ENCODE results near the gene HPS1.
A peak's percentile ranks its signal among the peaks of the same experiment; 100 is the strongest.

The HPS1 gene

GRCh38 chr10:98446661-98447221 is at the start of gene HPS1:
Gene HPS1 (minus strand): TSS chr10:98446935. CDS start chr10:98443240, 3,695 bp downstream.
- peak; percentile 80 for DNase-seq

DNA sequence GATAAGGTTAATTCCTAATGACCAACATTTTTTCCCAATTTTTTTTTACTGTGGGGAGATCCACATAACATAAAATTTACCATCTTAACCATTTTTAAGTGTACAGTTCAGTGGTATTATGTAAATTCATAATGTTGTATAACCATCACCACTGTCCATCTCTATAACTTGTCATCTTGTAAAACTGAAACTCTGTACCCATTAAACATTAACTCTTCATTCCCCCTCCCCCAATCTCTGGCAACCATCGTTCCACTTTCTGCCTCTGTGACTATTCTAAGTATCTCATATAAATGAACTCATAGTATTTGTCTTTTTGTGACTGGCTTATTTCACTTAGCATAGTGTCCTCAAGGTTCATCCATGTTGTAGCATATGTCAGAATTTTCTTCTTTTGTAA is 46.0 kb upstream of the HPS1 start:
- DNase-seq: no peak

- no peak for DNase-seq
These were observed 43.1 kb upstream of the HPS1 start for GRCh38 chr10:98489561-98490481.

DNA sequence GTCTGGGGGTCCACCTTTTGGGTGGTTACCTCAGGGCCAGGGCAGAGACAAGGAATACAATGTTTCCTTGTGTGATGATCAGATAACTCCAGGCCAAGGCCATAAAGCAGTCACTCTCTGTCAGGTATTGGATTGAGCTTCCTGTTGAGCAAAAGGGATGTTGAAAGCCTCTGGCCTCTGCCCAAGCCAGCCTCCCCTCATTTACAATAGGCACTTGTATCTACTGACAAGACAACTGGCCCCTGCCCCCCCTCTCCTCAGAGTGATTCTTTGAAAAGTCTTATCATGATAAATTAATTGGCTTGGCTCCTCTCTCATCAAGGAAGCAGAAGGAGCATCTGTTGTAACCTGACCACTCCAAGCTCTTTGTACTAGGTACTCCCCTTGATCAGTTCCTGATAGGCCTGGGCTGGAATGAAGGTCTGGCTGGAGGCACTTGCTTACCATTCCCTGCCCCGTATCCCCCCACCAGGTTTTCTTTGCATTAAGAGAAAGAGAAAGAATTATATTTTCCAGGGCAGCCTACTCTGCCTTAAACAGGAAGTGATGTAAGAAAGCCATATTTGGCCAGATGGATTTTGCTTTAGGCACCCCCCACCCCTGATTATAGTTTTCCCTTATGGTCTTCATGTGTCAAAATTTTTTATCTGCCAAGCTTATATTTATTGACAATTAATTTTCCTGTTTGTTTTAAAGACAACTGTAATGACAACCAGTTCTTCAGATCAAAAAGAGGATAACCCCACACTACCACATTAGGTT is 42.1 kb upstream of the HPS1 start:
- no peak for DNase-seq

- no peak for DNase-seq
These were observed 40.9 kb upstream of the HPS1 start for GRCh38 chr10:98487649-98488048.

DNA sequence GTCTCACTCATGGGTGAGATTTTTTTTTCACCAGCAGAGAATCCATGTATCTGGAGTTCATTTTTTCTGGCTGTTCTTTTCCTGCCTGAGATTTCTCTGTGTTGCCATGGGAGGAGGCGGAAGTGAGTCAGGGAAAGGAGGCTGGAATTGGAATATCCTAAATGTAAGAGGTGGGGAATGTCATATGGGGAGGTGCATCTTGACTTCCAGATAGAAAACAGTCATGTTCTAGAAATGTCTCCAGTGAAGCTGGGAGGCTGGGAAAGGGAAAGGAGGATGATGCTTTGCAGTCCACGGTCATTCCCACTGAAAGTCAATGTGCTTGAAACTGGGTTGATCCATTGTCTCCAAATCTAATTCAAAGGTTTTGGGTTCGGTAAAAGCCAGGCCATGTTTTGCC is 39.7 kb upstream of the HPS1 start:
- DNase-seq: no peak

DNA sequence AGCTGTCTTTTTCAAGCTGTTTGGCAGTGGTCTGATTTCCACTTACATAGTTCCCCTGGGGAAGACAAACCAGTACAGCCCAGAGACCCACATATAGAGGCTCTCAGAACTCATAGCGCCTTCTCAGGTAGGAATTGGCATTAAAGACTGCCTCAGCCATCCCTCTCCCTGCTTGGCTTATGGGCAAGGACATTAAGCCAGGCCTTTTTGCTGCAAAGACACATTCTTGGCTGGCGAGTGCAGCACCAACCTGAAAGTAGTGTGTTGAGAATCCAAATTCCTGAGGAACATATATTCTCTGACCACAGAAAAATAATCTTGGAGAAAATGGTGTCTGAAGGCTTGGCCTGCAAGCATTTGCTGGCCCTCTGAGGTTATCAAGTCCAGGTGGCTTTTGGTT is 39.2 kb upstream of the HPS1 start:
- no peak for DNase-seq

- no peak for DNase-seq
These were observed 36.9 kb upstream of the HPS1 start for GRCh38 chr10:98483658-98484057.

DNA sequence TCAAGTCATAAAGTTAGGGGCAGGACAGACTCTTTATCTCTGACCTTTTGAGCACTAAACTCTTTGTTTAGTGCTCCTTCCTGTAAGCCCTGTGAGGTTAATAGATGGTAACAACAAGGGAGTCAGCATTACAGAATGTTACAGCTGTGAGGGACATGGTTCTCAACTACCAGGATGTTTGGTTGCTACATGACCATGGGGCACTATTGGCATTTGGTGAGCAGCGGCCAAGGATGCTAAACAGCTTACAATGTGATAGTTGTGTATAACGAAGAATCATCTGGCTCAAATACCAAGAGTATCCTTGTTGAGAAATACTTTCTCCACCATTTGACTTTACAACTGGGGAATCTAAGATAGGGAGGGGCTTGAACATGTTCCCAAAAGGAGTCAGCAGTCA is 35.4 kb upstream of the HPS1 start:
- DNase-seq: no peak

DNA sequence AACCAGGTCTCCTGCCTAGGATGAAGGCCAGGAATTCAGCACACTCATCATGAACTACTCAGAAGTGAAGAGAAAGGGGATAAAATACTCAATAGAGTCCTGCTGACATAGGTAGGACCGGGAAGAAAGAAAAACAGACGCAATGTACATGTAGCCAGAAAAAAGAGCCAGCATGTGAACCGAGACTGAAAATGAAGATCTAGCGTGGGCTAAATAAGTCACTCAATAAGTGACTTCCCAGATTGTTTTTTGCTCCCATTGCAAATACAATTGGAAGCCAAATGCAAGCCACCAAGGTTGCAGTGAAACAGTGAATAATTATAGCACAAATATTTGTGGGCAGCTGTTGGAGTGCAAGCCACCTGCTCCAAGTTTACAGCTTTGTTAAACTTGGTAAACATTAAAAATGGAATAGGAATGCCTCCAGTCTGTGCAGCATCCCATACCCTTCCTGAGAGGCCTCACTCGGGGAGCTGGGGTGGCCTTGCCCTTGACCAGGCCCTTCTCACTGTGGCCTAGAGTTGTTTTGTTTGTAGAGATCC is 34.7 kb upstream of the HPS1 start:
- no peak for DNase-seq

DNA sequence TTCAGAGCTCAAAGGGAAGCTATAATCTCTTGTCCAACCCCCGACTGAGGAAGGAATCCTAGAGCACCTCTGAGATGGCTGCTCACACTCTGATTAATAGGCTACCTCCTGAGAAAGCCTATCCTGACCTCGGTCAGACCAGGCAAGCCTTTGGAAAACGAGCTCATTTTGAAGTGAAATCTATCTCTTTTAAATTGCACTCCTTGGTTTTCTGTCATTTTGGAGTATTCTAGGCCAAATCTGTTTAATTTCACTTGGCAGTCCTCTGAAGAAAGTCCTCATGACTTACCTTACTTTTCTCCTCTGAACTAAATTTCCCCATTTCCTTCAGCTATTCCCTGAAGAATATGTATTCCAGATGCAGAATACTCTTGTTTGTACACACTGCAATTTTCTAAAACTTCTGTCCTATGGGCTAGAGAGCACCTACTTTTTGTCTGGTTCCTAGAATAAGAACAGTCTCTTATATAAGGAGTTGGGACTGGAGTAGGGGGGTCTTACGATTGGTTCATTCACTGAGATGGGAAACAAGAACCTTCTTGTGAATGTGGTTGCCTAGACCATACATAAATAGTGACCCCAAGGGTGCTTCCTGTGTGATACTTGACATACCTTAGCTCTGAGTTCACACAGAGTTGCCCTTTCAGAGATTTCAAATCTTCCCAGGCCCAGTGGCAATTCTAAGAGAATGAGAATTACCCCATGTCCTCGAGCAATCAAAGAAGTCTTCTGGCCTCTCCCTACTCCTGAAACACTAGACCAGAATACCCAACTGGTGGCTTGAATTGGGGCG is 31.9 kb upstream of the HPS1 start:
- DNase-seq: no peak

DNA sequence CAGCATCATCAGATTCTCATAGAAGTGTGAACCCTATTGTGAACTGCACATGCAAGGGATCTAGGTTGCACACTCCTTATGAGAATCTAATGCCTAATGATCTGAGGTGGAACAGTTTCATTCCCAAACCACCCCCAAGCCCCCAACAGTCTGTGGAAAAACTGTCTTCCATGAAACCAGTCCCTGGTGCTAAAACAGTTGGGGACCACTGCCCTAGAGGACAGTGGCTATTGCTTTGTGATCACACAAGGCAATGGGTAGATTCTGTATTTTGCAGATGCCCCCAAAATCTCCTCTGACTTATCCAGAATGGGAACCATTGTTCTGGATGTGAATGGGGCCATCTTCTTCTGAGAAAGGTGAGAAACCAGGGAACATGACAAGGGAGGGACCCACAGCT is 31.1 kb upstream of the HPS1 start:
- DNase-seq: no peak

- DNase-seq: no peak
These were observed 27.9 kb upstream of the HPS1 start for GRCh38 chr10:98474628-98475027.

GRCh38 chr10:98472196-98472595 is 25.5 kb upstream of the HPS1 start:
- DNase-seq: no peak

GRCh38 chr10:98470850-98471249 is 24.1 kb upstream of the HPS1 start:
- DNase-seq: no peak

- no peak for DNase-seq
These were observed 22.5 kb upstream of the HPS1 start for GRCh38 chr10:98469001-98469931.

- DNase-seq: peak; percentile 60
These were observed 21.0 kb upstream of the HPS1 start for GRCh38 chr10:98467506-98468318.

GRCh38 chr10:98466861-98467505 is 20.2 kb upstream of the HPS1 start:
- DNase-seq: no peak

- no peak for DNase-seq
These were observed 19.1 kb upstream of the HPS1 start for GRCh38 chr10:98465866-98466265.

All from NCI-H1436 (cell line).